ENCODE data around the gene KCNH8. TPM values are rescaled to one million over a fixed set of nuclear protein-coding genes. Genes with fewer than 3 reads are reported as not detected.

Gene KCNH8
- total and polyA plus RNA-seq, 4 donors, result 0.02 to 0.08 (median 0.05) TPM; not detected in 1

DNA sequence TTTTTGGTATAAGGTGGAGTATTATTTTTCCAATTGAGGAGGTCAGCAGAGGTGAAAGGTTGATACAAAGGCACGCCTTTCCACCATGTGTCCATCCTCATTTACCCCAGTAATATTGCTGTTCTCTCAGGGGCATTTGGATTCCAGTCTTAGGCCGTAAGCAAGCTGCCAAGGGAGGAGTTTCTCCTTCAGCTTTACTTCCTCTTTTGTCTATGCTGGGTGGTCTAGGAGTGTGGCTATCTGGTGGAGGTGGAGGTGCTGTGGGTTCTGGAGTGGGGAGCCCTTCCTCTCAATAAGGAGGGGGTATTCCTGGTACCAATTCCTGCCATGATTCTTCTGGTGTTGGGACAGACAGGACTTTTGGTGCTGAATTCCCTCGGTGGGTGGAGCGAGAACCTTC lies 340.6 kb downstream of the KCNH8 start:
- WGBS, result 83% methylated on average over 4 of the region's 4 CpGs
- no peaks in the 10 kb centered on the region for H3K27me3 ChIP-seq (ENCODE audit: control insufficient read depth in 4 of 4, insufficient read depth in 4 of 4, low read length in 3 of 4)

DNA sequence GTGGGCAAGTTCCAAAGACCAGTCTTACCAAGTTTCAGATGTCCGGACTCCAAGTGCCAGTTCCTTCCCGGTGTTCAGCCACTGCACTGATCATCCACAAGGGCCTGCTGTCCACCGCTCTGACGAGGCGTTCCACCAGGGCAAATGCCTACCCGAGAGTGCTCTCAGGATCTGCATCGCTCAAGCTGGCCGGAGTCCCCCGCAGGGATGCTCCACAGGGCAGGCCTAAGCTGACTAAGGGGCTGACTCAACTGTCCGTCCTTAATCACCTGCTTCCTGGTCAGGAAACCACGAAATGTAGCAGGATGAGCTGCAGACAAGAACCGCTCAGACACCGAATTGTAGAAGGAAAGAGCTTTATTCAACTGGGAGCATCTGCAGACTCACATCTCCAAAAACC lies 341.6 kb downstream of the KCNH8 start:
- no peak for DNase-seq (ENCODE audit: low spot score)
- 88% methylated on average over 13 of the region's 13 CpGs for WGBS
- no peak for TF ChIP-seq JUND (IDR thresholded peaks at IDR 0.05)

More for the DNA sequence above, 340.6 kb downstream of the KCNH8 start:
- no peaks in the 10 kb centered on the region for H3K9me3 ChIP-seq (ENCODE audit: control insufficient read depth in 4 of 4, low read length in 3 of 4)
- no peak overlapping the region for H3K27ac ChIP-seq (ENCODE audit: low read depth in 1 of 2, low read length in 2 of 2)
- no peak overlapping the region for H3K9ac ChIP-seq (ENCODE audit: low read depth in 1 of 2, low read length in 2 of 2)
- TF ChIP-seq, protein P1, sequence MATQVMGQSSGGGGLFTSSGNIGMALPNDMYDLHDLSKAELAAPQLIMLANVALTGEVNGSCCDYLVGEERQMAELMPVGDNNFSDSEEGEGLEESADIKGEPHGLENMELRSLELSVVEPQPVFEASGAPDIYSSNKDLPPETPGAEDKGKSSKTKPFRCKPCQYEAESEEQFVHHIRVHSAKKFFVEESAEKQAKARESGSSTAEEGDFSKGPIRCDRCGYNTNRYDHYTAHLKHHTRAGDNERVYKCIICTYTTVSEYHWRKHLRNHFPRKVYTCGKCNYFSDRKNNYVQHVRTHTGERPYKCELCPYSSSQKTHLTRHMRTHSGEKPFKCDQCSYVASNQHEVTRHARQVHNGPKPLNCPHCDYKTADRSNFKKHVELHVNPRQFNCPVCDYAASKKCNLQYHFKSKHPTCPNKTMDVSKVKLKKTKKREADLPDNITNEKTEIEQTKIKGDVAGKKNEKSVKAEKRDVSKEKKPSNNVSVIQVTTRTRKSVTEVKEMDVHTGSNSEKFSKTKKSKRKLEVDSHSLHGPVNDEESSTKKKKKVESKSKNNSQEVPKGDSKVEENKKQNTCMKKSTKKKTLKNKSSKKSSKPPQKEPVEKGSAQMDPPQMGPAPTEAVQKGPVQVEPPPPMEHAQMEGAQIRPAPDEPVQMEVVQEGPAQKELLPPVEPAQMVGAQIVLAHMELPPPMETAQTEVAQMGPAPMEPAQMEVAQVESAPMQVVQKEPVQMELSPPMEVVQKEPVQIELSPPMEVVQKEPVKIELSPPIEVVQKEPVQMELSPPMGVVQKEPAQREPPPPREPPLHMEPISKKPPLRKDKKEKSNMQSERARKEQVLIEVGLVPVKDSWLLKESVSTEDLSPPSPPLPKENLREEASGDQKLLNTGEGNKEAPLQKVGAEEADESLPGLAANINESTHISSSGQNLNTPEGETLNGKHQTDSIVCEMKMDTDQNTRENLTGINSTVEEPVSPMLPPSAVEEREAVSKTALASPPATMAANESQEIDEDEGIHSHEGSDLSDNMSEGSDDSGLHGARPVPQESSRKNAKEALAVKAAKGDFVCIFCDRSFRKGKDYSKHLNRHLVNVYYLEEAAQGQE (IDR thresholded peaks at IDR 0.05), result no peak
- TF ChIP-seq EGR1 (IDR thresholded peaks at IDR 0.05; ENCODE audit: low read depth in 2 of 2), result no peak
- H3K4me1 ChIP-seq (ENCODE audit: control insufficient read depth in 4 of 4, insufficient read depth in 4 of 4, low read length in 3 of 4), result no peaks in the 10 kb centered on the region
- no peak overlapping the region for H3K4me3 ChIP-seq (ENCODE audit: low read depth in 1 of 3, low read length in 3 of 3)
- no peak for DNase-seq (ENCODE audit: low spot score)
- H3K36me3 ChIP-seq (ENCODE audit: control insufficient read depth in 4 of 4, insufficient read depth in 3 of 4, low read depth in 1 of 4, low read length in 3 of 4), result no peaks in the 10 kb centered on the region

DNA sequence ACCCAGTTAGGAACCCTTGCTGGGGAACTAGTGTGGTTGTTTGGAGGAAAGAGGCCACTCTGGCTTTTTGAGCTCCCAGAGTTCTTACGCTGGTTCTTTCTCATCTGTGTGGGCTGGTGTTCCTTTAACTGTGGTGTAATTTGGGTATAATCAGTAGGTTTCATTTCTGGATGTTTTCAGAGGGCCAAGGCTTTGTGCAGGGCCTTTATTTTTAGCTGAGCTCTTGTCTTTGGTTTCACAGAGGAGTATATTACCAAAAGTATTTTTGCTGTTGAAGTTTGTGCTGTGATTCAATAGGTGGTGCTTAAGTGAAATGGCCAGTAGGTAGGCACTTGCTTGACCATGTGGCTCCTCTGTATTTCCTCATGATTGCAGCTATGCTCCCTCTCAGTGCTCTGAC lies 357.9 kb downstream of the KCNH8 start:
- WGBS, result 87% methylated on average over 1 of the region's 1 CpG
- TF ChIP-seq, protein P1 (IDR thresholded peaks at IDR 0.05), result no peak
- TF ChIP-seq GABPA (IDR thresholded peaks at IDR 0.05 in 1 of 2, conservative IDR thresholded peaks at IDR 0.05 in 1 of 2) (no peak), TAF1 (conservative IDR thresholded peaks at IDR 0.05) (no peak), FOXA2 (IDR thresholded peaks at IDR 0.05) (no peak), EGR1 (IDR thresholded peaks at IDR 0.05; ENCODE audit: low read depth in 2 of 2) (no peak)
- TF ChIP-seq, protein P2, sequence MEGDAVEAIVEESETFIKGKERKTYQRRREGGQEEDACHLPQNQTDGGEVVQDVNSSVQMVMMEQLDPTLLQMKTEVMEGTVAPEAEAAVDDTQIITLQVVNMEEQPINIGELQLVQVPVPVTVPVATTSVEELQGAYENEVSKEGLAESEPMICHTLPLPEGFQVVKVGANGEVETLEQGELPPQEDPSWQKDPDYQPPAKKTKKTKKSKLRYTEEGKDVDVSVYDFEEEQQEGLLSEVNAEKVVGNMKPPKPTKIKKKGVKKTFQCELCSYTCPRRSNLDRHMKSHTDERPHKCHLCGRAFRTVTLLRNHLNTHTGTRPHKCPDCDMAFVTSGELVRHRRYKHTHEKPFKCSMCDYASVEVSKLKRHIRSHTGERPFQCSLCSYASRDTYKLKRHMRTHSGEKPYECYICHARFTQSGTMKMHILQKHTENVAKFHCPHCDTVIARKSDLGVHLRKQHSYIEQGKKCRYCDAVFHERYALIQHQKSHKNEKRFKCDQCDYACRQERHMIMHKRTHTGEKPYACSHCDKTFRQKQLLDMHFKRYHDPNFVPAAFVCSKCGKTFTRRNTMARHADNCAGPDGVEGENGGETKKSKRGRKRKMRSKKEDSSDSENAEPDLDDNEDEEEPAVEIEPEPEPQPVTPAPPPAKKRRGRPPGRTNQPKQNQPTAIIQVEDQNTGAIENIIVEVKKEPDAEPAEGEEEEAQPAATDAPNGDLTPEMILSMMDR (IDR thresholded peaks at IDR 0.05; ENCODE audit: low read depth, low read length, missing input control), result no peak
- no peak overlapping the region for H3K9ac ChIP-seq (ENCODE audit: low read depth in 1 of 2, low read length in 2 of 2)
- DNase-seq (ENCODE audit: low spot score), result no peak
- no peaks in the 10 kb centered on the region for H3K4me1 ChIP-seq (ENCODE audit: control insufficient read depth in 4 of 4, insufficient read depth in 4 of 4, low read length in 3 of 4)
- no peaks in the 10 kb centered on the region for H3K36me3 ChIP-seq (ENCODE audit: control insufficient read depth in 4 of 4, insufficient read depth in 3 of 4, low read depth in 1 of 4, low read length in 3 of 4)
- no peak overlapping the region for H3K27ac ChIP-seq (ENCODE audit: low read depth in 1 of 2, low read length in 2 of 2)
- no peaks in the 10 kb centered on the region for H3K27me3 ChIP-seq (ENCODE audit: control insufficient read depth in 4 of 4, insufficient read depth in 4 of 4, low read length in 3 of 4)
- no peak overlapping the region for H3K4me3 ChIP-seq (ENCODE audit: low read depth in 1 of 3, low read length in 3 of 3)
- no peaks in the 10 kb centered on the region for H3K9me3 ChIP-seq (ENCODE audit: control insufficient read depth in 4 of 4, low read length in 3 of 4)

More for the DNA sequence above, 341.6 kb downstream of the KCNH8 start:
- Histone ChIP-seq H3K4me1 (ENCODE audit: control insufficient read depth in 4 of 4, insufficient read depth in 4 of 4, low read length in 3 of 4) (no peaks in the 10 kb centered on the region), H3K4me3 (ENCODE audit: low read depth in 1 of 3, low read length in 3 of 3) (no peak overlapping the region), H3K36me3 (ENCODE audit: control insufficient read depth in 4 of 4, insufficient read depth in 3 of 4, low read depth in 1 of 4, low read length in 3 of 4) (no peaks in the 10 kb centered on the region), H3K9ac (ENCODE audit: low read depth in 1 of 2, low read length in 2 of 2) (no peak overlapping the region), H3K9me3 (ENCODE audit: control insufficient read depth in 4 of 4, low read length in 3 of 4) (no peaks in the 10 kb centered on the region), H3K27ac (ENCODE audit: low read depth in 1 of 2, low read length in 2 of 2) (no peak overlapping the region), H3K27me3 (ENCODE audit: control insufficient read depth in 4 of 4, insufficient read depth in 4 of 4, low read length in 3 of 4) (no peaks in the 10 kb centered on the region)
